WTC11 (cell line): ENCODE data around the gene SF3B5.

Experiments
- CREB1 ChIP-seq: sonication (generic); formaldehyde crosslinking; IDR thresholded peaks from 2 replicates; pipeline ENCODE4 v1.8.0; 2023; ENCODE audit warnings: mild to moderate bottlenecking, missing genetic modification reagents
- CREM ChIP-seq: sonication (generic); formaldehyde crosslinking; IDR thresholded peaks from 2 replicates; pipeline ENCODE4 v1.8.1; 2022; ENCODE audit warnings: mild to moderate bottlenecking, missing genetic modification reagents, moderate library complexity
- NR1H2 ChIP-seq: sonication (generic); formaldehyde crosslinking; IDR thresholded peaks from 2 replicates; pipeline ENCODE4 v1.9.0; 2021; ENCODE audit warnings: mild to moderate bottlenecking, moderate library complexity, missing genetic modification reagents
- PREB ChIP-seq: sonication (generic); formaldehyde crosslinking; IDR thresholded peaks from 2 replicates; pipeline ENCODE4 v1.8.1; 2022; ENCODE audit warnings: mild to moderate bottlenecking, missing genetic modification reagents, moderate library complexity, borderline replicate concordance
- ZBTB21 ChIP-seq: sonication (generic); formaldehyde crosslinking; IDR thresholded peaks from 2 replicates; pipeline ENCODE4 v1.8.1; 2023; ENCODE audit warnings: mild to moderate bottlenecking, missing genetic modification reagents, borderline replicate concordance
- ZNF263 ChIP-seq: sonication (generic); formaldehyde crosslinking; IDR thresholded peaks from 2 replicates; pipeline ENCODE4 v1.8.1; 2022; ENCODE audit warnings: low read depth, mild to moderate bottlenecking, moderate library complexity, missing genetic modification reagents
- ZNF416 ChIP-seq: fragments of 250-450 bp; sonication (Bioruptor Pico); IDR thresholded peaks from 2 replicates; pipeline ENCODE4 v1.9.0; 2021; ENCODE audit warnings: mild to moderate bottlenecking, inconsistent platforms
- ZNF512 ChIP-seq: sonication (generic); formaldehyde crosslinking; IDR thresholded peaks from 2 replicates; pipeline ENCODE4 v1.8.1; 2022; ENCODE audit warnings: missing genetic modification reagents, borderline replicate concordance
- TF ChIP-seq, protein P1 (sequence below): sonication (generic); formaldehyde crosslinking; IDR thresholded peaks from 2 replicates; pipeline ENCODE4 v1.8.1; 2022; ENCODE audit warnings: low read depth, missing genetic modification reagents, borderline replicate concordance
- TF ChIP-seq, protein P2 (sequence below): fragments of 200-600 bp; IDR thresholded peaks from 2 replicates; pipeline ENCODE4 v1.8.0; 2022; ENCODE audit warnings: antibody characterized with exemption

DNA sequence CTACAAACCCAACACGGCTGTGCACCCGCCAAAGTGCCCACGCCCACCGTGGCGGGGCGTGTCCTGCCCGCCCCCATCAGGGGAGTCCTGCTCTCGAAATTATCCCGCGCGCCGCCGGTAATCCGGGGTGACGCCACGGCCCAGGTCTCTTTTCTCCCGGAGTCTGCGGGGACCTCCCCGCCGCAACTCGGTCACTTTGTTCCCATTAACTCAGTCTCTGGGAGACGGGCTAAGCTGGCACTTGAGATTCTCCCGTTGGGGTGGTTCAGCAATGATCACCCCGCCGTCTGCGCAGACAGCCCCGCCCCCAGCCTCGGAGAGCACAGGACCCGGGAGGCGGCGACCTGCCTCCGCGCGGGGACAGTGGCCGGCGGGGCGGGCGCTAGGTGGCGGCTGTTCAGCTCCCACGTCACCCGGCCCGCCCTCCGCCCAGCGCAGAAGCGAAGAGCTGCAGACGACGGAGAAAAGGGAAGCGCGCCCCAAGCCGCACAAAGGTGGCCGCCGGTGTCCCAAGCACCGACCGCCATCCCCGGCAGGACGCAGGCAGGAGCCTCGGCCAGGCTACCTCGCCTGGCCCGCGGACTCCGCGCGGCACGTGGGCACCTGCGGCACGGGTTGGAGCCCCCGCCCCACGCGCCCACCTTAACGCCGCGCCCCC is 31.5 kb downstream of the SF3B5 start:
- no peak for TF ChIP-seq ZNF416
- TF ChIP-seq, protein P1, sequence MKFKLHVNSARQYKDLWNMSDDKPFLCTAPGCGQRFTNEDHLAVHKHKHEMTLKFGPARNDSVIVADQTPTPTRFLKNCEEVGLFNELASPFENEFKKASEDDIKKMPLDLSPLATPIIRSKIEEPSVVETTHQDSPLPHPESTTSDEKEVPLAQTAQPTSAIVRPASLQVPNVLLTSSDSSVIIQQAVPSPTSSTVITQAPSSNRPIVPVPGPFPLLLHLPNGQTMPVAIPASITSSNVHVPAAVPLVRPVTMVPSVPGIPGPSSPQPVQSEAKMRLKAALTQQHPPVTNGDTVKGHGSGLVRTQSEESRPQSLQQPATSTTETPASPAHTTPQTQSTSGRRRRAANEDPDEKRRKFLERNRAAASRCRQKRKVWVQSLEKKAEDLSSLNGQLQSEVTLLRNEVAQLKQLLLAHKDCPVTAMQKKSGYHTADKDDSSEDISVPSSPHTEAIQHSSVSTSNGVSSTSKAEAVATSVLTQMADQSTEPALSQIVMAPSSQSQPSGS (CRISPR knock-in tag): no peak
- TF ChIP-seq, protein P2, sequence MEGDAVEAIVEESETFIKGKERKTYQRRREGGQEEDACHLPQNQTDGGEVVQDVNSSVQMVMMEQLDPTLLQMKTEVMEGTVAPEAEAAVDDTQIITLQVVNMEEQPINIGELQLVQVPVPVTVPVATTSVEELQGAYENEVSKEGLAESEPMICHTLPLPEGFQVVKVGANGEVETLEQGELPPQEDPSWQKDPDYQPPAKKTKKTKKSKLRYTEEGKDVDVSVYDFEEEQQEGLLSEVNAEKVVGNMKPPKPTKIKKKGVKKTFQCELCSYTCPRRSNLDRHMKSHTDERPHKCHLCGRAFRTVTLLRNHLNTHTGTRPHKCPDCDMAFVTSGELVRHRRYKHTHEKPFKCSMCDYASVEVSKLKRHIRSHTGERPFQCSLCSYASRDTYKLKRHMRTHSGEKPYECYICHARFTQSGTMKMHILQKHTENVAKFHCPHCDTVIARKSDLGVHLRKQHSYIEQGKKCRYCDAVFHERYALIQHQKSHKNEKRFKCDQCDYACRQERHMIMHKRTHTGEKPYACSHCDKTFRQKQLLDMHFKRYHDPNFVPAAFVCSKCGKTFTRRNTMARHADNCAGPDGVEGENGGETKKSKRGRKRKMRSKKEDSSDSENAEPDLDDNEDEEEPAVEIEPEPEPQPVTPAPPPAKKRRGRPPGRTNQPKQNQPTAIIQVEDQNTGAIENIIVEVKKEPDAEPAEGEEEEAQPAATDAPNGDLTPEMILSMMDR: no peak
- TF ChIP-seq ZNF512 (CRISPR knock-in tag): no peak
- no peak for TF ChIP-seq ZNF263 (CRISPR knock-in tag)
- no peak for TF ChIP-seq ZBTB21 (CRISPR knock-in tag)
- 0 out of 2 replicates have a peak, but pooled peaks have one; percentile 19 for TF ChIP-seq CREB1 (CRISPR knock-in tag)
- TF ChIP-seq PREB (CRISPR knock-in tag): peak; percentile 36; the same call in 1 of the 2 replicates
- TF ChIP-seq NR1H2 (CRISPR knock-in tag): no peak
- 0 out of 2 replicates have a peak, but pooled peaks have one; percentile 60 for TF ChIP-seq CREM (CRISPR knock-in tag)
